Brain pericyte (primary cell): ENCODE data around the gene ARHGAP9.

Experiments
- DNase-seq: peaks from one replicate; pipeline ENCODE4 v3.0.0-alpha.2; 2012; ENCODE audit warnings: low read depth, low spot score

ARHGAP9 gene

GRCh38 chr12:57479376-57480115 lies at the start of gene ARHGAP9:
TSS of gene ARHGAP9 (minus strand) at chr12:57479866. CDS start at chr12:57479406, 460 bp downstream.
- DNase-seq, result no peak

- DNase-seq, result no peak
These were observed 49.3 kb upstream of the ARHGAP9 start for GRCh38 chr12:57528831-57529555.

- no peak for DNase-seq
These were observed 48.5 kb upstream of the ARHGAP9 start for GRCh38 chr12:57528176-57528575.

- no peak for DNase-seq
These were observed 47.5 kb upstream of the ARHGAP9 start for GRCh38 chr12:57527184-57527583.

GRCh38 chr12:57526477-57527126 lies 46.9 kb upstream of the ARHGAP9 start:
- no peak for DNase-seq

- no peak for DNase-seq
These were observed 46.1 kb upstream of the ARHGAP9 start for GRCh38 chr12:57525615-57526383.

GRCh38 chr12:57524814-57525614 lies 45.3 kb upstream of the ARHGAP9 start:
- no peak for DNase-seq

GRCh38 chr12:57523706-57524614 lies 44.3 kb upstream of the ARHGAP9 start:
- DNase-seq, result no peak

- no peak for DNase-seq
These were observed 43.4 kb upstream of the ARHGAP9 start for GRCh38 chr12:57522887-57523705.

- DNase-seq, result peak; percentile 50
These were observed 42.6 kb upstream of the ARHGAP9 start, which contains the start of gene MBD6 for GRCh38 chr12:57522011-57522886. TSS of gene MBD6 (plus strand) at chr12:57522824. CDS start at chr12:57524304, 1,480 bp downstream.

GRCh38 chr12:57521525-57522010 lies 41.9 kb upstream of the ARHGAP9 start:
- no peak for DNase-seq

- peak; percentile 96 for DNase-seq
These were observed 40.6 kb upstream of the ARHGAP9 start, which contains the start of gene DDIT3 for GRCh38 chr12:57520053-57520818. TSS of gene DDIT3 (minus strand) at chr12:57520514. CDS start at chr12:57517406, 3,108 bp downstream.

- DNase-seq, result no peak
These were observed 40.1 kb upstream of the ARHGAP9 start for GRCh38 chr12:57519796-57520052.

GRCh38 chr12:57518920-57519795 lies 39.5 kb upstream of the ARHGAP9 start:
- DNase-seq, result no peak

GRCh38 chr12:57518176-57518919 lies 38.7 kb upstream of the ARHGAP9 start:
- no peak for DNase-seq
